ENCODE data around the gene GUCA2B.

The GUCA2B gene

DNA sequence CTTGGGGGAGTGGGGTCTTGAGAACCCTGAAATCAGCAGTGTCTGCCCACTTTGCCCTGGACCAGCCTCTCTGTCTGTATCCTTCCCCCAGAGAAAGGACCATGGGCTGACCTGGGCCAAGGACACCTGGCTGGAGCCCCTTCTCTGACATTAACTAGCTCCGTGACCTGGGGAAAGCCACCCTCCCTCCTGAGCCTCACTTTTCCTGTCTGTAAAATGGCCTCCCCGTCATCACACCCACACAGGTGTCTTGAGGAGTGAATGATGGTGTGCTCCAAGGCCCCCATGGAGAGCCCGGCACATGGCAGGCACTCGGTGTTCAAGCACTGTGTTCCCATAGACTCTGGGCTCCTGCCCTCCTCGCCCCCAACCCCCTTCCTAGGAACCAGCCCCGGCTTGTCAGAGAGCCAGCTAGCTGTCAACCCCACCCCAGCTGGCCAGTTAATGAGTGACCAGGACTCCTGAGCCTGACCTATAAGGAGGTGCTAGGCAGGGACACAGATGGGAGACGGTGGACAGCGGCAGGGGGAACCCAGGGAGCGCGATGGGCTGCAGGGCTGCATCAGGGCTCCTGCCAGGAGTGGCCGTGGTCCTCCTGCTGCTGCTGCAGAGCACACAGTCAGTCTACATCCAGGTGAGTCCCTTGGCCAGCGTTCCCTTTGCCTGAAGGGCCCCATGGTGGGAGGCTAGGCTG is at the start of gene GUCA2B:
TSS of gene GUCA2B (plus strand) at position 504 of the 694 bp plus-strand sequence. CDS start at position 545, 41 bp downstream.
- in situ Hi-C loops (cut with HindIII; ENCODE audit: low sequenced_read_pairs): no loop called here

DNA sequence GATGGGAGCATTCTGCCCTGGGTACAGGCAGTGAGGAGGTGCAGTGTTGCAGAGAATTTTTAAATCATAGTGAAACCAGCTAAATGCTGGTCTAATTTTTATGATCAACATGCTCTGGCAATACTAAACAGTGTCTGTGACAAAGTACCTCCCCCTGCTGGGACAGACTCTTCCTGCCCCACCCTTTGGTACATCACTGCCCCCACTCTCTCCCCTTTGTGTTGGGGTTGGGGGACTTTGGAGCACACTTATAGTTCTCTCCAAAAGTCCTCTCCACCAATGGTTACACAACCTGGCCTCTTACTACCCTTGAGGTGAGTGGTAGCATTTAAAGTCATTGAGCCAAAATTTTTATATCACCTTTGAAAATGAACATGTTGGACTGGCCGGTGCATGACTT is 48.2 kb upstream of the GUCA2B start:
- in situ Hi-C loops (cut with HindIII; ENCODE audit: low sequenced_read_pairs): no loop called here

DNA sequence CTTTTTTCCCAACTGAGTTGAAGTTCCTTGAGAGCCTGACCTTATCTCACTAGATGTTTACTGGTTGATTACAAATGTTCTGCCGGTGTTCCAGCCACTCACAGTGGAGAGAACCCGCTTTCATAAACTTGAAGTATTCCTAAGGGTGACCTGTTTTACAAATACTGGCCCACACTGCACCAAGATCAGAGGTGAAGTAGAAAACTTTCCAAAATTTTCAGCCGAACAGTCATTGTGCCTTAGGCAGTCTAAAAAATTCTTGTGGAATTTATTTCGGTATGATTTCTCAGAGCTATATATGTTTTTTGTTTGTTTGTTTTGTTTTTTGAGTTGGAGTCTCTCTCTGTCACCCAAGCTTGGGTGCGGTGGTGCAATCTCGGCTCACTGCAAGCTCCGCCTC is 44.9 kb upstream of the GUCA2B start:
- in situ Hi-C loops (cut with HindIII; ENCODE audit: low sequenced_read_pairs): no loop called here

DNA sequence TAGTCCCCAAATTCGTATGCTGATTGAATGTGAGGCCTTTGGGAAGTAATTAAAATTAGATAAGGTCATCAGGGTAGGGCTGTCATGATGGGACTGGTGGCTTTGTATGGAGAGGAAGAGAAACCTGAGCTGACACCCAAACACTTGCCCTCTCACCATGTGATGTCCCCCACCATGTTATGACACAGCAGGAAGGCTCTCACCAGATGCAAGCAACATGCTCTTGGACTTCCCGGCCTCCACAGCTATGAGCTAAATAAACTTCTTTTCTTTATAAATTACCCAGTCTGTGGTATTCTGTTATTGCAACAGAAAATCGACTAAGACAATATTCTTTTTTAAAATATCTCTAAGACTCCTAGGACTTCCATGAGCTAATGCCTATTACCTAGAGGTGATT is 43.6 kb upstream of the GUCA2B start:
- in situ Hi-C loops (cut with HindIII; ENCODE audit: low sequenced_read_pairs): no loop called here

DNA sequence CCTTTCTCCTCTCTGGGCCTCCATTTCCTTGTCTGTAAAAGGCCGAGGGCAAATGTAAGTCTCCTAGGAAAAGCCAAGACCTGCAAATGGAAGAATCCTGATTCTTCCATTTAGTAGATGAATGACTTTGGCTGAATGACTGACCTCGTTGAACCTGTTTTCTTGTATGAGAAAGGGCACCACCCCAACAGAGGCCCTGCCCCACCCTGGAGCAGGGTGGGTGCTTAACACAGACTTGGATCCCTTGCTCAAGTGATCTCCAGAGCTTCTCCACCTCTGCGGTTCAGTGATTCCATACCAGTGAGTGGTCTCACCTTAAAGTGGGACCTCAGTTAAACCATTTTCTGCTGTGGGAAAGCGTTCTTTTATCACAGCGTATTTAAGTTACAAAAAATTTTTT is 39.0 kb upstream of the GUCA2B start:
- in situ Hi-C loops (cut with HindIII; ENCODE audit: low sequenced_read_pairs): no loop called here

DNA sequence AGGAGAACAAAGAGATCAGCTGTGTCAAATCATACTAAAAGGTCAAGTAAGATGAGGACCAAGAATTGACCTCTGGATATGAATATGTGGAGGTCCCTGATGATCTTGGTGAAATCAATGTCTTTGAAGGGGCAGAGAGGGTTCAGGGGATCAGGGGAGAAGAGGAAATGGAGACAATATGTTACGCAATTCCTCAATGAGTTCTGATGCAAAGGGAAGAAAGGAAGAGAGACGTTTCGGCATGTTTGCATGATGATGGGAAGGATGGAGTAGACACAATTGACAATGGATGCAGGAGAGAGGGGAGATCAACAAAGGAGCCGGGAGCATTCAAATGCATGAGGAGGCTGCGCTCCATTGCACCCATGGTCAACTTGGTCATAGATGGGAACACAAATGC is 36.0 kb upstream of the GUCA2B start:
- in situ Hi-C loops (cut with HindIII; ENCODE audit: low sequenced_read_pairs): no loop called here

DNA sequence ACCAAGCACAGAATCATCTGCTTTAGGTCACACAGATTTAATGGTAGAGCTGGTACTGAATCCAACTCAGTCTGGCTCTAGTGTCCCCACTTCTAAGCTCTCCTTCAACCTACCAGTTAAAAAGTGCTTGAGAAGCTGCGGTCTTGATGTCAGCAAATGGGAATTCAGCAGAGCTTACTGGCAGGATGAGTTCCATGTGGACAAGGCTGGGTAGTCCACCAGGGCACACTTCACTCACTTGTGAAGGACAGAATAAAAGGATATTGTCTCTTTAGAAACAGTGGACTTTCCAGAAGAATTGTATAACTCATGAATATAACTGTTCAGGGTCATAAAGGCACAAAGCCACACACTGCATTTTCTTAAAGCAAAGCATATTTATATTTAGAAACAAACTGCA is 35.1 kb upstream of the GUCA2B start:
- in situ Hi-C loops (cut with HindIII; ENCODE audit: low sequenced_read_pairs): no loop called here

DNA sequence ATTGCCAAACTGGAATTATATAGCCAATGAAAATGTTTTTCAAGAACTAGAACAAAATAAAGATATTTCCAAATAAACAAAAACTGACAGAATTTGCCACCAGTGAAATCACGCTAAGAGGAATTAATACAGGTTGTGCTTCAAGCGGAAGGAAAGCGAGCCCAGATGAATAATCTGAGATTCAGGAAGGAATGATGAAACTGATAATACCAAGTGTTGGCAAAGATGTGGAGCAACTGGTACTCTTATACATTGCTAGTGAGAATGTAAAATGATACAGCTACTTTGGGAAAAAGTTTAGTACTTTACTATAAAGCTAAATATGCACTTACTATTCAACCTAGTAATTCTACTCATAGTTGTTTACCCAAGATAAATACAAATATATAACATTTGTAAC is 30.8 kb upstream of the GUCA2B start:
- in situ Hi-C loops (cut with HindIII; ENCODE audit: low sequenced_read_pairs): no loop called here

DNA sequence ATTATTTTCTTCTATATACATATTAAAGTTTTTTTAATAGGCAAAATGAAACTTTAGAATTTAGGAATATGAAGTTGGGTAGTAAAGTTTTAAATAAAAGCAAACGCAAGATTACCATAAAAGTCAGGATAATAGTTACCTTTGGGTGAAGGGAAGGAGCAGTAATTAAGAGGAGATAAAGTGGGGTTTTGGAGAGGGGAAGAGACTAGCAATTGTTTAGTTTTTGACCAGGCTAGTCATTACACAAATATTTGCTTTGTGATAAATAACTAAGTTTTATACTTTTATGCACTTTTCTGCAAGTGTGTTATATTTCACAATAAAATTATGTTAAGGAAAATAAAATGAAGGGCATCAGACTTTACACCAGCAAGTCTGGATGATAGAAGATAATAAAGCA is 27.7 kb upstream of the GUCA2B start:
- in situ Hi-C loops (cut with HindIII; ENCODE audit: low sequenced_read_pairs): no loop called here

DNA sequence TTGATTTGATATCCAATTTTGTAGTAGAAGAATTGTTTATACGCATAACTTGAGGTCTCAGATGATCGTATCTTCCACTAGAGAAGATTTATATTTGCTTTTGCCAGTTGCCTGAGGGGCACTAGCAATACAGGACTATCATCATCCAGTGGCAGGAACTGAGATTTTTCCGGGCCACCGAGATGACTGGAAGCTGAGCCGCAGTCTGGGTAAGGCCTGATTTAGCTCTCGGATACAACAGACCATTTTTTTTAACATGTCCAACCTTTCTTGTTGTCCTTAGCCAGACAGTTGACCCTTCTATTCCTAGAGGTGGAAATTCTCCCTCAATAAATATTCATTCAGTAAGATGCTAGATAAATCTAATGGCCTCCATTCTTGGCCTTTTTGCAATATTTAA is 25.4 kb upstream of the GUCA2B start:
- in situ Hi-C loops (cut with HindIII; ENCODE audit: low sequenced_read_pairs): no loop called here

DNA sequence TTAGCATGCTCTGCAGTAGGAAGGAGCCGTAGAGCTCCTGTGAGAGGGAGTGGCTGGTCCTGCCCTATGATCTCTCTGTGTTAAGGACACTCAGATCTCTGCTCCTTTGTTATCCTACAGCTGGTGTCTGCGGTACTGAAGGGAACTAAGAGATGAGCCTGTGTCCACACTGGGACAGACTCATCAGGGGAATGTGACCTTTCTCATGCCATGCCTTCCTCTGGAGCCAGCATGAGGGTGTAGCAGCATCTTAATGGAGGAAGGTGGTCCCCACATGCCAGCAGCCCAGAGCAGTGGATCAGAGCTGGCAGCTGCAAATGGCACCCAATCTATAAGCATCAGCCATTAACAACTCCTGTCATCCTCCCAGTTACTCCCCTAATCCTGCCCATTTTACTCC is 24.7 kb upstream of the GUCA2B start:
- in situ Hi-C loops (cut with HindIII; ENCODE audit: low sequenced_read_pairs): no loop called here

DNA sequence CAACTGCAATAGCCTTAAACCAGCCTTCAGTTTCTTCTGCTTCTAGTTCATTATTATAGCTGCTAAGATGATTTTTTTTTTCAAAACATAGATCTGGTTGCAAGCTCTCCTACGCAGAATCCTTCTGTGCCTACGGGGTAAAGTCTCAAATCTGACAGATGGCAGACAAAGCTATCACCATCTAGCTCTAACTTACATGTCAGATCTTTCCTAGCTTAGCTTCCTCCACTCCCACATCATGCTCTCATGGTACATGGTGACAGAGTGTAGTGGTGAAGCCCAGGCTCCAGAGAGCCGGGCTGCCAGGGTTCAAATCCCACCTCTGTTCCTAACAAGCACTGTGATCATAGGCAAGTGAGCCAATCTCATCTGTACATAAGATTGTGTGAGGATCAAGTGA is 24.2 kb upstream of the GUCA2B start:
- in situ Hi-C loops (cut with HindIII; ENCODE audit: low sequenced_read_pairs): no loop called here

DNA sequence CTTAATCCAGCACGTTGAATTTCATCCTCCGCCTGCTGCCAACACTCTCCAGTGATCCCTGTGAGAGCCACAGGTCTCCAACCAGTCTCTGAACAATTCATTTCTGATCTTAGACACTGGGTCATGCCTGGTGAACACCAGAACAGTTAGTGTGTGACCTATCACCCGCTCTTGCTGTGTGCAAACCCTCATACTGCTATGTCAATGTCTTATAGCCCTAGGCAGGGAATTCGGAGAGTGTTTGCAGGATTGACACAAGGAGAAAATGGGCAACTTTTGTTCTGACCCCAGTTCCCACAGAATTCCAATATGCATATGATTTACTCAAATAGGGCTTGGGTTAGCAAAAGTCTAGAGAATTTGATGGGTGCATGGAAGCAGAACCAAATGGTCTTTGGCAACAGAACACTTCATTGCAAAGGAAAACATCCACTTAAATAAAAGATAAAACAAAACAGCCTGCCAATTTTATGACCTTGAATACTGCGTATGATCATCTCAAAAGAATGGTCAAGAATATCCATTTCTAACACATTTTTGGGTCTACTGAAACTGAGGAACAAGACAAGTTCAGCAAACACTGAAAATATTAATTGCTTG is 23.0 kb upstream of the GUCA2B start:
- in situ Hi-C loops (cut with HindIII; ENCODE audit: low sequenced_read_pairs): no loop called here

DNA sequence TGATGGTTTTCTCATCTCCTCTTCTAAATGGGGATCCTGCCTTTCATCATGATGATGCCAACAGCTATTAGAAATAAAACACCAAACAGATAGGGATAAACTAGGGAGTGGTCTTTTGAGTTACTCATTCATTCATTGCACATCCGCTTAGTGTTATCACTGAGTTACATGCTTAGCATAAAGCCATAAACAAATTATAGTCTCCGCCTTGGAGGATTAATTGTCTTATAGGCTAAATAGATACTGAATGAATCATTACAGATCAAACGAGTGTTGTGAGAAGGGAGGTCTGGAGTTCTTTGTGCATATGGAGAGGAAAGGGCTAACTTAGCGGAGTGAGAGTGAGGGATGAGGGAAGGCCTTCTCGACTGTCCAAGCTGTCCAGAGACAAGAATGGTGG is 19.8 kb upstream of the GUCA2B start:
- in situ Hi-C loops (cut with HindIII; ENCODE audit: low sequenced_read_pairs): no loop called here

DNA sequence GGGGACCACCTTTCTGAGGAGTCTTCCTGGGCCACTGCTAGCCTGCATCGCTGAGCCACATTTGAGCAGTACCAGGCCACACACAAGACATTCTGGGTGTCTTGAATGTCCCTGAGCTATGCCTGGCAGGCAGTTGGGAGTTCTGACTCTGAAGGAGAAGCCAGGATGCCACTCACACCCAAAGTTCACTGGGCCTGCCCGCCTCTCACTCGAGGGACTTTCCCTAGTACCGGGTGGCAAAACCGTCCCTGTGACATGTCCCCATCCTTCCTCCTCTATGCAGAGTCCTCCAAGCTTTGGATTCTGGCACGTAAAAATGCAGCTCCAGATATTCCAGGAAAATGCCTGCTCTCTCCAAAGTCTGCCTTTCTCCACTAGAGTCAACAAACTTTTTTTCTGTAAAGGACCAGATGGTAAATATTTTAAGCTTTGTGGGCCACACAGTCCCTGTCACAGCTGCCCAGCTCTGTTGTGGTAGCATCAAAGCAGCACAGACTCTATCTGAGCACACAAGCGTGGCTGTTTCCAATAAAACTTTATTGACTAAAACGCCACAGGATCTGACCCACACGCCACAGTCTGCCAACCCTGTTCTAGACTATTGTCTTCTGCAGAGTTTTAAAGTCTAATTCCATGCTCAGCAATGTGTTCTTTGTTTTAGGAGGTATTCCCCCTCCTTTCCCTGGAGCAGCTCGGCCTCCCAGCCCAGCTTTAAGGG is 19.2 kb upstream of the GUCA2B start:
- in situ Hi-C loops (cut with HindIII; ENCODE audit: low sequenced_read_pairs): no loop called here

DNA sequence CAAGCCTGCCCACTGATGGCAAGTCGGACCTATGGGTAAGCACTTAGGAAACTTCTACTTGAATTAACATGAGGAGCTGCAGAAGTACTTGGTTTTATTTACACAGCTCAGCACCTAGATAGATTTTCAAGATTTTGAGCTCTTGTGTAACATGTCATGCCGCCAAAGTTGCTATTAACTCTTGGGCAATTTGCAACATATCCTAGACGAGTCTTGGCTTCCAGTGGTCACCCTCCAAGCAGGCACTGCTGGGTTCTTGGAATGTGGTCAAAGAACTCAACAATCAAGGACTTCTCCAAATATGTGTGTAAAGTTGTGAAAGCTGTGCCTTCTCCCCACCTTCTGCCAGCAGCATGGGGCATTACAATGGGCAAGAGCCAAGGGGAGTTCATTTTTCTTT is 17.8 kb upstream of the GUCA2B start:
- in situ Hi-C loops (cut with HindIII; ENCODE audit: low sequenced_read_pairs): no loop called here

DNA sequence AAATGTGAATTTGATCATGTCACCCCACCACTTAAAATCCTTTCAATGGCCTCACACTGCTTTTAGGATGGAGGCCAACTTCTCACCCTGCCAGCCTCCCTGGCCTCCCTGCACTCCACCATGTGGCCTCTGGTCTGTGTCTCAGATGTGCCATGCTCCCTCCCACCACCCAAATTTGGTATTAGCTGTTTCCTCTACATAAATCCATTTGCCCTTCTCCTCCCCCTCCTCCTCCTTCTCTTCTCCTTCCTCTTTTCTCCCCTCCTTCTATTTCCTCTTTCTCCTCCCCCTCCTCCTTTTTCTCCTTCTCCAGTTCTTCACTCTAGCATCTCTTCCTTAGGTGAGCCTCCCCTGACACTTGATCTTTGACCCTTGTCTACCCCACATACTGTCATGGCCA is 16.7 kb upstream of the GUCA2B start:
- in situ Hi-C loops (cut with HindIII; ENCODE audit: low sequenced_read_pairs): no loop called here

DNA sequence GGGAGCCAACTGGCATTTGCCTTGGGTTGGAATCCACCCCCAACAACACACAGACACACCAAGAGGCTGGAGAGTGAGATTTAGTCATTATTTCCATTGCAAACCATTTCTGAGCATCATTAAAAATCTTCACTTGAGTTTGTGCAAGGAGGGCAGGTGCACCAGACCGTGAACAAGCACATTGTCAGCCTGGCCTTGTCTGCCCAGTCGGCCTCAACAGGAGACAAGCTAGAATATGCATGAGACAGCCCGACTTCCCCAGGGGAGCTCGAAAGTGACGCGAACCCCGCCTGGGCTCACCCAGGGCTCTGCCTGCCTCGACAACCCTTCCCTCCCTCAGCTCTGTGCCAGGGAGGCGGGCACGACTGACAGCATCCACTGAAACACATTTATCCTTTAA is 15.4 kb upstream of the GUCA2B start:
- in situ Hi-C loops (cut with HindIII; ENCODE audit: low sequenced_read_pairs): no loop called here

DNA sequence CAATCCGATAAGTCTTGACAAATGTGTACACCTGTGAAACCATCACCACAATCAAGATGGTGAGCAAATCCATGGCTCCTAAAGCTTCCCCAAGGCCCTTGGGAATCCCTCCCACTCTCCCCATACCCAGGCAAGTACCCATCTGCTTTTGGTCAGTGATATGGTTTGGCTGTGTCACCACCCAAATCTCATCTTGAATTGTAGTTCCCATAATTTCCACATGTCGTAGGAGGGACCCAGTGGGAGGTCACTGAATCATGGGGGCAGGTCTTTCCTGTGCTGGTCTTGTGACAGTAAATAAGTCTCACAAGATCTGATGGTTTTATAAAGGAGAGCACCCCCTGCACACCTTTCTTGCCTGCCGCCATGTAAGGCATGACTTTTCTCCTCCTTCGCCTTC is 14.6 kb upstream of the GUCA2B start:
- in situ Hi-C loops (cut with HindIII; ENCODE audit: low sequenced_read_pairs): no loop called here

DNA sequence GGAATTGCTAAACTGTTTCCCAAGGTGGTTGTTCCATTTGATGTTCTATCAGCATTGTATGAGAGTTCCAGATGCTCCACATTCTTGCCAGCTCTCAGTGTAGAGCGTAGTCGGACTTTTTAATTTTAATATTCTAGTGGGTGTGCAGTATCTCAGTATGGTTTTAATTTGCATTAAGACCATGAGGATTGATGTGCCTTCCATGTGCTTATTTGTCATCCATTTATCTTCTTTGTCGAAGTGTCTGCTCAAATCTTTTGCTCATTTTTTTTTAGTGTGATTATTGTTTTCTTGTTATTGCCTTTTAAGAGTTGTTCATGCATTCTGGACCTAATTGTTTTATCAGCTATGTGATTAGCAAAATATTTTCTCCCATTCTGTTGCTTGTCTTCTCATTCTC is 13.8 kb upstream of the GUCA2B start:
- in situ Hi-C loops (cut with HindIII; ENCODE audit: low sequenced_read_pairs): no loop called here

DNA sequence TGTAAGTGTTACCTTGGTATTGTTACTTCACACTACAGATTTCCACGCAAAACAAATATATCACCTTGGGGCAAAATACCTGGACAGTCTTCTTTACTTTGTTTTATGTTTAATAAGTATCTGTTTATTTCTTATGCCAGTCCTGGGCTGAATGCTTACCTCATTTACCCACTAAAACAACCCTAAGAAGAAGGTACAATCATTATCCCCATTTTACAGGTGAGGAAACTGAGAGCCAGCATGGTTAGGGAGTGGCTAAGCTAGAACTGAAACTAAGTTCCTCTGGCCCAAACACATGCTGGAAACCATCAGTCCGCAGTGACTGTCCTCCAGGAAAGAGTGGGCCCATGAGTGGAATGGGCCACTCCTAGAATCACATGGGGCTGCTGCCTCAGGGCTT is 13.0 kb upstream of the GUCA2B start:
- in situ Hi-C loops (cut with HindIII; ENCODE audit: low sequenced_read_pairs): no loop called here

DNA sequence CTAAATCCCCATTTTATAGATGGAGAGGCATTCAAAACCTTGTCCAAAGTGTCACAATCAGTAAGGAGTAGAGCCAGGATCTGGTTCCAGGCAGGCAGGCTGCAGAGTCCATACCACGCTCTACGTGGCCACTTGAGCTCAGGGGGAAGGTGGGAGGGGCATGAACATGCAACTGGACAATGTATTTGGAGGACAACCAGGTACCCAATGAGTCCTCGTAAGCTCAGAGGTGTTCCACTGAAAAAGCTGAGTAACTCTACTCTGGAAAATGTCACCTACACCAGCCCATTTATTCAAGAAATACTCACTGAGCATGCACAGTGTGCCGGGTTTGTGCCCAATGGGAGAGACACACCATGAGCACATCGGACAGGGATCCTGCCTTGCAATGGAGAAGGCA is 11.2 kb upstream of the GUCA2B start:
- in situ Hi-C loops (cut with HindIII; ENCODE audit: low sequenced_read_pairs): no loop called here
